Ovary (tissue), 3 donors: ENCODE data around the gene DIPK2A.

Source experiments
- POLR2A ChIP-seq: fragments of 450-650 bp; IDR thresholded peaks from one replicate; pipeline ENCODE4 v1.6.1; 2017; ENCODE audit warnings: antibody characterized with exemption, mild to moderate bottlenecking, moderate library complexity
- TF ChIP-seq, protein P1 (sequence below), 3 donors: fragments of 450-650 bp in 2 of 3; fragments of 200-600 bp in 1 of 3; IDR thresholded peaks; one replicate each; pipeline versions ENCODE4 v1.5.1 to v1.8.0; 2016 to 2022; ENCODE audit warnings: antibody characterized with exemption in 3 of 3, mild to moderate bottlenecking in 1 of 3
- donor health status: DM: no; HTN: no; CAD: no.

DNA sequence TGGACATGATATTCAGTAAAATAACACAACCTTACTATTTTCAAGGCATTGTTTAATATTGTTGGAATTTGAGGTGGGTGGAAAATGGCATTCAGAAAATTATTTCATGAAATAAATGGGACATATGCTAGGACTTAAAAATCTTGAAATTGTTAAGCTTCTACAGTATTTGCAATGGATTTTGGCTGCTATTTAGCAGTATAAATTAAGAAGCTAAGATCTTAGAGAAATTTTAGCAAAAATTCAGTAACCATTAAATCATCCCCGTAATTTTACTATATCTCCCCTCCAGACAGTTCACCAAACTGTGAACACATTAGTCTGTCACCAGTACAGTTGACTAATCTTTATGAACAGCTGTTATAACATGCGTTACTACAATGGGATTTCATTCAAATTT, 8.2 kb downstream of the DIPK2A start:
- TF ChIP-seq POLR2A: no peak
- TF ChIP-seq, protein P1, sequence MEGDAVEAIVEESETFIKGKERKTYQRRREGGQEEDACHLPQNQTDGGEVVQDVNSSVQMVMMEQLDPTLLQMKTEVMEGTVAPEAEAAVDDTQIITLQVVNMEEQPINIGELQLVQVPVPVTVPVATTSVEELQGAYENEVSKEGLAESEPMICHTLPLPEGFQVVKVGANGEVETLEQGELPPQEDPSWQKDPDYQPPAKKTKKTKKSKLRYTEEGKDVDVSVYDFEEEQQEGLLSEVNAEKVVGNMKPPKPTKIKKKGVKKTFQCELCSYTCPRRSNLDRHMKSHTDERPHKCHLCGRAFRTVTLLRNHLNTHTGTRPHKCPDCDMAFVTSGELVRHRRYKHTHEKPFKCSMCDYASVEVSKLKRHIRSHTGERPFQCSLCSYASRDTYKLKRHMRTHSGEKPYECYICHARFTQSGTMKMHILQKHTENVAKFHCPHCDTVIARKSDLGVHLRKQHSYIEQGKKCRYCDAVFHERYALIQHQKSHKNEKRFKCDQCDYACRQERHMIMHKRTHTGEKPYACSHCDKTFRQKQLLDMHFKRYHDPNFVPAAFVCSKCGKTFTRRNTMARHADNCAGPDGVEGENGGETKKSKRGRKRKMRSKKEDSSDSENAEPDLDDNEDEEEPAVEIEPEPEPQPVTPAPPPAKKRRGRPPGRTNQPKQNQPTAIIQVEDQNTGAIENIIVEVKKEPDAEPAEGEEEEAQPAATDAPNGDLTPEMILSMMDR (IDR thresholded peaks at IDR 0.05): no peak
